Muscle layer of colon (tissue), 2 donors: ENCODE results near the gene SEMA3E.
"Not testable (repeated sequence)": the region's sequence is repeated elsewhere in the genome, so short reads cannot be mapped to it uniquely, and the experiment has no call there.

Experiments used
- H3K27ac ChIP-seq: one replicate; pipeline ENCODE4 v1.7.0; 2013; ENCODE audit warnings: low read depth, mild to moderate bottlenecking, low read length, moderate library complexity
- H3K27me3 ChIP-seq, 2 donors: one replicate each; pipeline ENCODE4 v1.7.0; 2013; ENCODE audit warnings: low read length in 2 of 2, mild to moderate bottlenecking in 2 of 2; ENCODE audit not compliant: insufficient read depth in 2 of 2, control insufficient read depth in 1 of 2
- H3K36me3 ChIP-seq: one replicate; pipeline ENCODE4 v1.7.0; 2013; ENCODE audit warnings: mild to moderate bottlenecking, low read length; ENCODE audit not compliant: insufficient read depth
- H3K4me1 ChIP-seq: one replicate; pipeline ENCODE4 v1.7.0; 2013; ENCODE audit warnings: mild to moderate bottlenecking, low read length; ENCODE audit not compliant: insufficient read depth
- H3K4me3 ChIP-seq, 2 donors: one replicate each; pipeline ENCODE4 v1.7.0; 2013; ENCODE audit warnings: low read length in 2 of 2, low read depth in 1 of 2, mild to moderate bottlenecking in 1 of 2, moderate library complexity in 1 of 2
- H3K9ac ChIP-seq: one replicate; pipeline ENCODE4 v1.7.0; 2013; ENCODE audit warnings: low read length
- H3K9me3 ChIP-seq: one replicate; pipeline ENCODE4 v1.7.0; 2013; ENCODE audit warnings: mild to moderate bottlenecking, low read length
- donor health status: abdominal sarcoma.
- donor health status: Adenocarcinoma of cecum.

The SEMA3E gene

GRCh38 chr7:83588602-83589240 is 60.2 kb downstream of the SEMA3E start:
- no peaks in the 10 kb centered on the region for H3K27me3 ChIP-seq
- H3K9me3 ChIP-seq, result no peaks in the 10 kb centered on the region

GRCh38 chr7:83586281-83586680 is 62.7 kb downstream of the SEMA3E start:
- Histone ChIP-seq H3K4me1 (no peaks in the 10 kb centered on the region), H3K9ac (no peak overlapping the region), H3K9me3 (no peaks in the 10 kb centered on the region), H3K27ac (no peak overlapping the region), H3K36me3 (no peaks in the 10 kb centered on the region), H3K4me3 (no peak overlapping the region), H3K27me3 (no peaks in the 10 kb centered on the region)

More at GRCh38 chr7:83588602-83589240, 60.2 kb downstream of the SEMA3E start:
- no peak overlapping the region for H3K4me3 ChIP-seq
- H3K9ac ChIP-seq, result no peak overlapping the region
- H3K27ac ChIP-seq, result no peak overlapping the region
- H3K4me1 ChIP-seq, result no peaks in the 10 kb centered on the region
- H3K36me3 ChIP-seq, result no peaks in the 10 kb centered on the region

- Histone ChIP-seq H3K4me1 (no peaks in the 10 kb centered on the region), H3K4me3 (no peak overlapping the region), H3K9ac (no peak overlapping the region), H3K27ac (no peak overlapping the region), H3K27me3 (no peaks in the 10 kb centered on the region), H3K36me3 (no peaks in the 10 kb centered on the region), H3K9me3 (no peaks in the 10 kb centered on the region)
Measured at GRCh38 chr7:83581667-83582435, 67.1 kb downstream of the SEMA3E start.

- H3K9ac ChIP-seq, result no peak overlapping the region
- no peak overlapping the region for H3K4me3 ChIP-seq
- no peaks in the 10 kb centered on the region for H3K36me3 ChIP-seq
- no peaks in the 10 kb centered on the region for H3K4me1 ChIP-seq
- no peaks in the 10 kb centered on the region for H3K27me3 ChIP-seq
- no peak overlapping the region for H3K27ac ChIP-seq
- H3K9me3 ChIP-seq, result no peaks in the 10 kb centered on the region
Measured at GRCh38 chr7:83579740-83580139, 69.2 kb downstream of the SEMA3E start.

- Histone ChIP-seq H3K27ac (no peak overlapping the region), H3K9ac (no peak overlapping the region), H3K4me1 (no peaks in the 10 kb centered on the region), H3K36me3 (no peaks in the 10 kb centered on the region), H3K27me3 (no peaks in the 10 kb centered on the region), H3K4me3 (no peak overlapping the region), H3K9me3 (no peaks in the 10 kb centered on the region)
Measured at GRCh38 chr7:83575436-83575835, 73.5 kb downstream of the SEMA3E start.

- Histone ChIP-seq H3K9me3 (no peaks in the 10 kb centered on the region), H3K27me3 (no peaks in the 10 kb centered on the region), H3K36me3 (no peaks in the 10 kb centered on the region), H3K4me1 (no peaks in the 10 kb centered on the region), H3K9ac (no peak overlapping the region), H3K4me3 (no peak overlapping the region), H3K27ac (no peak overlapping the region)
Measured at GRCh38 chr7:83574616-83575015, 74.3 kb downstream of the SEMA3E start.

- Histone ChIP-seq H3K4me1 (no peaks in the 10 kb centered on the region), H3K4me3 (no peak overlapping the region), H3K27ac (no peak overlapping the region), H3K36me3 (no peaks in the 10 kb centered on the region), H3K27me3 (no peaks in the 10 kb centered on the region), H3K9me3 (no peaks in the 10 kb centered on the region), H3K9ac (no peak overlapping the region)
Measured at GRCh38 chr7:83562960-83563359, 86.0 kb downstream of the SEMA3E start.

GRCh38 chr7:83562289-83562688 is 86.7 kb downstream of the SEMA3E start:
- Histone ChIP-seq H3K9me3 (no peaks in the 10 kb centered on the region), H3K36me3 (no peaks in the 10 kb centered on the region), H3K27me3 (no peaks in the 10 kb centered on the region), H3K4me1 (no peaks in the 10 kb centered on the region), H3K27ac (no peak overlapping the region), H3K9ac (no peak overlapping the region), H3K4me3 (no peak overlapping the region)

- H3K36me3 ChIP-seq, result no peaks in the 10 kb centered on the region
- no peak overlapping the region for H3K4me3 ChIP-seq
- H3K27ac ChIP-seq, result no peak overlapping the region
- no peaks in the 10 kb centered on the region for H3K4me1 ChIP-seq
- H3K9ac ChIP-seq, result no peak overlapping the region
- no peaks in the 10 kb centered on the region for H3K9me3 ChIP-seq
- H3K27me3 ChIP-seq, result no peaks in the 10 kb centered on the region
Measured at GRCh38 chr7:83559887-83560286, 89.1 kb downstream of the SEMA3E start.

GRCh38 chr7:83552556-83552955 is 96.4 kb downstream of the SEMA3E start:
- H3K36me3 ChIP-seq, H3K4me3 ChIP-seq, H3K4me1 ChIP-seq, H3K27ac ChIP-seq, H3K27me3 ChIP-seq, H3K9me3 ChIP-seq, H3K9ac ChIP-seq: not testable (repeated sequence)

GRCh38 chr7:83550100-83550499 is 98.8 kb downstream of the SEMA3E start:
- Histone ChIP-seq H3K4me1 (peaks cover 6% of the 10 kb centered on the region), H3K9me3 (no peaks in the 10 kb centered on the region), H3K27ac (no peak overlapping the region), H3K4me3 (no peak overlapping the region), H3K9ac (no peak overlapping the region), H3K36me3 (no peaks in the 10 kb centered on the region), H3K27me3 (no peaks in the 10 kb centered on the region)

- H3K4me1 ChIP-seq, result peaks cover 6% of the 10 kb centered on the region
- H3K9ac ChIP-seq, result no peak overlapping the region
- H3K27me3 ChIP-seq, result no peaks in the 10 kb centered on the region
- no peaks in the 10 kb centered on the region for H3K36me3 ChIP-seq
- no peak overlapping the region for H3K27ac ChIP-seq
- H3K9me3 ChIP-seq, result no peaks in the 10 kb centered on the region
- no peak overlapping the region for H3K4me3 ChIP-seq
Measured at GRCh38 chr7:83548250-83548649, 100.7 kb downstream of the SEMA3E start.
